Panc1 (cell line): ENCODE data around the gene DRC3. TPM values are rescaled to one million over a fixed set of nuclear protein-coding genes. Genes with fewer than 3 reads are reported as not detected.

Experiments
- ATAC-seq: fragments of 200-7000 bp; cut with Tn5 transposase; 2 replicates; pipeline ENCODE4 v1.9.1; 2020; ENCODE audit warnings: mild to moderate bottlenecking, moderate library complexity
- BruUV-seq: library from RNA; stranded (reverse); fragments of 400-500 nt; replicated peaks from 2 replicates; lab custom pipeline; 2021; lab: Mats Ljungman, UMichigan
- CTCF ChIA-PET: fragments of 300-600 bp; sonication (Branson Sonifier 250); formaldehyde crosslinking; loops from one replicate; lab custom pipeline; 2022; ENCODE audit warnings: antibody characterized with exemption; lab: Charles Lee
- POLR2A ChIA-PET: fragments of 300-600 bp; sonication (Branson Sonifier 250); formaldehyde crosslinking; loops from one replicate; lab custom pipeline; 2022; ENCODE audit warnings: antibody characterized with exemption; lab: Charles Lee
- DNase-seq: peaks from one replicate; pipeline ENCODE4 v3.0.0-alpha.2; 2010; ENCODE audit warnings: low read depth, low spot score
- H3K27ac ChIP-seq: 2 replicates; pipeline ENCODE4 v1.5.1; 2011; ENCODE audit warnings: mild to moderate bottlenecking, low read length, inconsistent platforms
- H3K27me3 ChIP-seq: fragments of 200-500 bp; sonication (Bioruptor generic); 2 replicates; pipeline ENCODE4 v1.6.0; 2014; ENCODE audit warnings: low read length, inconsistent platforms; ENCODE audit not compliant: control insufficient read depth, insufficient read depth
- H3K36me3 ChIP-seq: fragments of 200-500 bp; sonication (Bioruptor generic); 2 replicates; pipeline ENCODE4 v1.5.1; 2014; ENCODE audit warnings: inconsistent platforms, mild to moderate bottlenecking, low read length, moderate library complexity; ENCODE audit not compliant: control insufficient read depth, insufficient read depth
- H3K4me1 ChIP-seq: 2 replicates; pipeline ENCODE4 v1.5.1; 2011; ENCODE audit warnings: inconsistent platforms, mild to moderate bottlenecking, low read length, moderate library complexity; ENCODE audit not compliant: control insufficient read depth, insufficient read depth
- H3K4me3 ChIP-seq, 2 experiments: 2 replicates each; pipeline ENCODE4 v1.5.1; 2011 to 2012; ENCODE audit warnings: low read depth in 2 of 2, low read length in 2 of 2, mild to moderate bottlenecking in 2 of 2, inconsistent platforms in 1 of 2, moderate library complexity in 1 of 2
- H3K9me3 ChIP-seq: fragments of 200-500 bp; sonication (Bioruptor generic); 2 replicates; pipeline ENCODE4 v1.5.1; 2014; ENCODE audit warnings: low read depth, mild to moderate bottlenecking, inconsistent platforms, low read length, moderate library complexity; ENCODE audit not compliant: control insufficient read depth, insufficient read depth
- POLR2AphosphoS5 ChIP-seq: IDR thresholded peaks from 2 replicates; pipeline ENCODE4 v1.6.1; 2012; ENCODE audit warnings: mild to moderate bottlenecking, low read depth, low read length, moderate library complexity
- SIN3A ChIP-seq: IDR thresholded peaks from 2 replicates; pipeline ENCODE4 v1.6.1; 2012; ENCODE audit warnings: low read depth, mild to moderate bottlenecking, low read length, moderate library complexity, borderline replicate concordance; ENCODE audit not compliant: insufficient read depth
- TCF7L2 ChIP-seq: IDR thresholded peaks from 2 replicates; pipeline ENCODE4 v1.6.1; 2011; ENCODE audit warnings: mild to moderate bottlenecking, low read depth, low read length, inconsistent platforms
- in situ Hi-C: cut with HindIII; loops from 2 replicates; pipeline ENCODE4 v1.10.0; 2016; ENCODE audit warnings: low sequenced_read_pairs, low pct_unique_long_range_greater_than_20kb
- intact Hi-C: fragments of 100-400 bp; cut with micrococcal nuclease; formaldehyde crosslinking; loops from one replicate; pipeline ENCODE4 v1.10.0; 2022; ENCODE audit not compliant: unreplicated experiment
- total RNA-seq: library from RNA; stranded (reverse); gene quantifications from one replicate; pipeline ENCODE4 v1.2.1, GENCODE V29; 2021; ENCODE audit not compliant: unreplicated experiment
- TF ChIP-seq, protein P1 (sequence below): fragments of 450-650 bp; IDR thresholded peaks from 2 replicates; pipeline ENCODE4 v1.5.1; 2017; ENCODE audit warnings: mild to moderate bottlenecking
- TF ChIP-seq, protein P2 (sequence below), 2 experiments: IDR thresholded peaks; 2 replicates each; pipeline ENCODE4 v1.6.1; 2011 to 2012; ENCODE audit warnings: low read depth in 2 of 2, control low read depth in 1 of 2, low read length in 1 of 2, mild to moderate bottlenecking in 1 of 2, moderate library complexity in 1 of 2; ENCODE audit not compliant: insufficient read depth in 1 of 2

DRC3 gene
- total RNA-seq, 1 experiment from 2014 or later: 3.6 TPM

DNA sequence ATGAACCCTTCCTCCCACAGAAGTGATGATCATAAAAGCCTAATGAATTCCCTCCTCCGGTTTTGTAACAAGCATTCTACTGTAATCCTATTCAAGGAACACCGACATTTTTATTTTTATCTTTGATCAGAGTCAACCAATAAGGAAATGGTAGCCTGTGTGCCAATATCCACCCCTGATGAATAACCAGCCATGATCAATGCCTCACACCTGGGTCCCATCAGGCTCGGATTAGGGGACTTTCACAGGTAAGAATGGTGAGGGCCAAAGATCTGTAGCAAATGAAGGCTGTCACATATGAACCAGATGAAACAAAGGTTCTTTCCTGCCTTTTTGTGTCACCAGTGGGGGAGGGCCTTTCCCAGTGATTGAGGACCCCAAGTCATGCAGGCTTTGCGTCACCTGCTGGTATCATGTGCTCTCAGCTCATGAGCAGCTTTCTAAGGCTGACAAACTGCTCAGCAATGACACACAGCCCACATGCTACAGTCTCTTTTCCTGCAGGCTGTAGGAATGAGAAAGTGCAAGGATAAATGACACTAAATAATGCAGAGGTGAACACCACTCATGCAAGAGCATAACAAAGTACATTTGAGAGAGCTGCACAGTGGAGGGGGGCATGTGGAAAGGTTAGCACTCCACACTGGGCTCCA lies 35.3 kb upstream of the DRC3 start:
- peak overlapping the region; percentile 67; the same call in 1 of the 2 replicates for H3K27ac ChIP-seq
- peaks cover 88% of the 10 kb centered on the region for H3K4me1 ChIP-seq
- no peaks in the 10 kb centered on the region; the same call in 1 of the 2 replicates for H3K36me3 ChIP-seq
- H3K27me3 ChIP-seq: no peaks in the 10 kb centered on the region
- H3K9me3 ChIP-seq: no peaks in the 10 kb centered on the region
- ChIA-PET CTCF (no interaction called here), POLR2A (interaction anchor here (0.5 to 0.6 kb wide), 3 partner anchors 11 to 21 kb away, joined by 3 to 4 read pairs (median 3); no protein-coding TSS in a partner anchor)
- BruUV-seq: no TSS peak
- DNase-seq: no peak
- no peak for ATAC-seq
- H3K4me3 ChIP-seq: no peak overlapping the region
- intact Hi-C loops (no loop called here), in situ Hi-C loops (no loop called here)
- TF ChIP-seq SIN3A (no peak), POLR2AphosphoS5 (no peak), TCF7L2 (no peak)
- TF ChIP-seq, protein P1, sequence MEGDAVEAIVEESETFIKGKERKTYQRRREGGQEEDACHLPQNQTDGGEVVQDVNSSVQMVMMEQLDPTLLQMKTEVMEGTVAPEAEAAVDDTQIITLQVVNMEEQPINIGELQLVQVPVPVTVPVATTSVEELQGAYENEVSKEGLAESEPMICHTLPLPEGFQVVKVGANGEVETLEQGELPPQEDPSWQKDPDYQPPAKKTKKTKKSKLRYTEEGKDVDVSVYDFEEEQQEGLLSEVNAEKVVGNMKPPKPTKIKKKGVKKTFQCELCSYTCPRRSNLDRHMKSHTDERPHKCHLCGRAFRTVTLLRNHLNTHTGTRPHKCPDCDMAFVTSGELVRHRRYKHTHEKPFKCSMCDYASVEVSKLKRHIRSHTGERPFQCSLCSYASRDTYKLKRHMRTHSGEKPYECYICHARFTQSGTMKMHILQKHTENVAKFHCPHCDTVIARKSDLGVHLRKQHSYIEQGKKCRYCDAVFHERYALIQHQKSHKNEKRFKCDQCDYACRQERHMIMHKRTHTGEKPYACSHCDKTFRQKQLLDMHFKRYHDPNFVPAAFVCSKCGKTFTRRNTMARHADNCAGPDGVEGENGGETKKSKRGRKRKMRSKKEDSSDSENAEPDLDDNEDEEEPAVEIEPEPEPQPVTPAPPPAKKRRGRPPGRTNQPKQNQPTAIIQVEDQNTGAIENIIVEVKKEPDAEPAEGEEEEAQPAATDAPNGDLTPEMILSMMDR: no peak
- TF ChIP-seq, protein P2, sequence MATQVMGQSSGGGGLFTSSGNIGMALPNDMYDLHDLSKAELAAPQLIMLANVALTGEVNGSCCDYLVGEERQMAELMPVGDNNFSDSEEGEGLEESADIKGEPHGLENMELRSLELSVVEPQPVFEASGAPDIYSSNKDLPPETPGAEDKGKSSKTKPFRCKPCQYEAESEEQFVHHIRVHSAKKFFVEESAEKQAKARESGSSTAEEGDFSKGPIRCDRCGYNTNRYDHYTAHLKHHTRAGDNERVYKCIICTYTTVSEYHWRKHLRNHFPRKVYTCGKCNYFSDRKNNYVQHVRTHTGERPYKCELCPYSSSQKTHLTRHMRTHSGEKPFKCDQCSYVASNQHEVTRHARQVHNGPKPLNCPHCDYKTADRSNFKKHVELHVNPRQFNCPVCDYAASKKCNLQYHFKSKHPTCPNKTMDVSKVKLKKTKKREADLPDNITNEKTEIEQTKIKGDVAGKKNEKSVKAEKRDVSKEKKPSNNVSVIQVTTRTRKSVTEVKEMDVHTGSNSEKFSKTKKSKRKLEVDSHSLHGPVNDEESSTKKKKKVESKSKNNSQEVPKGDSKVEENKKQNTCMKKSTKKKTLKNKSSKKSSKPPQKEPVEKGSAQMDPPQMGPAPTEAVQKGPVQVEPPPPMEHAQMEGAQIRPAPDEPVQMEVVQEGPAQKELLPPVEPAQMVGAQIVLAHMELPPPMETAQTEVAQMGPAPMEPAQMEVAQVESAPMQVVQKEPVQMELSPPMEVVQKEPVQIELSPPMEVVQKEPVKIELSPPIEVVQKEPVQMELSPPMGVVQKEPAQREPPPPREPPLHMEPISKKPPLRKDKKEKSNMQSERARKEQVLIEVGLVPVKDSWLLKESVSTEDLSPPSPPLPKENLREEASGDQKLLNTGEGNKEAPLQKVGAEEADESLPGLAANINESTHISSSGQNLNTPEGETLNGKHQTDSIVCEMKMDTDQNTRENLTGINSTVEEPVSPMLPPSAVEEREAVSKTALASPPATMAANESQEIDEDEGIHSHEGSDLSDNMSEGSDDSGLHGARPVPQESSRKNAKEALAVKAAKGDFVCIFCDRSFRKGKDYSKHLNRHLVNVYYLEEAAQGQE (IDR thresholded peaks at IDR 0.05; ENCODE audit: insufficient read depth in 1 of 2, low read depth in 2 of 2, low read length in 1 of 2): no peak

DNA sequence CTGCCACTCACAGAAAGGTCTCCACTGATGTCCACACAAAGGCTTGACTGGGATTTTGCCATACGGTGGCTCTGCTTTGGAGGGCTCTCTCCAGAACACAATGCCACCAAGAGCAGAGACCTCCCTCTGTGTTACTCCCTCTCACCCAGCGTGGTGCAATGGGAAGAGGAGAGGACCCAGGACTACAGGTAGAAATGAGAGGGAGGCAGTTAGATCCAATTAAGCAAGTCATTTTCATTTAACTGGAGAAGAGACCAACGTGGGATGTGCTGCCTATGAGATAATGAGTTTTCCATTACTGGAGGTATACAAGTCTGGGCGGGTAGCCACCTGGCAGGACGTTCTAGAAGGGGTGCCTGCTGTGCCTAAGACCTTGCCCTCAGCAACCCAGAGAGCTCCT lies 34.7 kb upstream of the DRC3 start:
- no peak for ATAC-seq
- no TSS peak for BruUV-seq
- POLR2A ChIA-PET: interaction anchor here (0.5 kb wide), 1 partner anchor 12 kb away, joined by 4 read pairs; no protein-coding TSS in a partner anchor
- no peaks in the 10 kb centered on the region for H3K9me3 ChIP-seq
- no peak for DNase-seq
- H3K27me3 ChIP-seq: no peaks in the 10 kb centered on the region
- CTCF ChIA-PET: no interaction called here
- no peak overlapping the region for H3K4me3 ChIP-seq
- intact Hi-C loops (no loop called here), in situ Hi-C loops (no loop called here)
- peak overlapping the region; percentile 67; the same call in 1 of the 2 replicates for H3K27ac ChIP-seq
- peaks cover 88% of the 10 kb centered on the region for H3K4me1 ChIP-seq
- H3K36me3 ChIP-seq: no peaks in the 10 kb centered on the region; the same call in 1 of the 2 replicates
- TF ChIP-seq, protein P2 (IDR thresholded peaks at IDR 0.05; ENCODE audit: insufficient read depth in 1 of 2, low read depth in 2 of 2, low read length in 1 of 2): no peak
- no peak for TF ChIP-seq SIN3A
- TF ChIP-seq TCF7L2: no peak
- TF ChIP-seq, protein P1: no peak
- no peak for TF ChIP-seq POLR2AphosphoS5
